ENCODE measurements around the gene FEM1B.

FEM1B gene

GRCh38 chr15:68289057-68289456 is 11.5 kb downstream of the FEM1B start:
- DNase-seq: no peak
- H3K4me3 ChIP-seq: no peak overlapping the region
- H3K27ac ChIP-seq: no peak overlapping the region
- H3K9me3 ChIP-seq: no peaks in the 10 kb centered on the region
- H3K27me3 ChIP-seq: no peaks in the 10 kb centered on the region
- no peak for TF ChIP-seq CTCF (IDR thresholded peaks at IDR 0.05)
- H3K4me1 ChIP-seq: peaks cover 0 to 83% (median 16%) of the 10 kb centered on the region in 4 donors
- intact Hi-C loops (cut with DNase I; ENCODE audit: low total_unique reads): no loop called here
- H3K36me3 ChIP-seq: peaks cover 29 to 39% (median 36%) of the 10 kb centered on the region in 3 donors

GRCh38 chr15:68289621-68290352 is 12.2 kb downstream of the FEM1B start:
- Histone ChIP-seq H3K27me3 (no peaks in the 10 kb centered on the region), H3K9me3 (no peaks in the 10 kb centered on the region), H3K4me3 (no peak overlapping the region), H3K36me3 (peaks cover 24 to 34% (median 31%) of the 10 kb centered on the region in 3 donors), H3K27ac (no peak overlapping the region), H3K4me1 (peaks cover 0 to 79% (median 16%) of the 10 kb centered on the region in 4 donors)
- intact Hi-C loops (cut with DNase I; ENCODE audit: low total_unique reads): no loop called here
- no peak for TF ChIP-seq CTCF (IDR thresholded peaks at IDR 0.05)
- no peak for DNase-seq

GRCh38 chr15:68290715-68291114 is 13.2 kb downstream of the FEM1B start:
- no peaks in the 10 kb centered on the region for H3K27me3 ChIP-seq
- peaks cover 0 to 79% (median 17%) of the 10 kb centered on the region in 4 donors for H3K4me1 ChIP-seq
- H3K9me3 ChIP-seq: no peaks in the 10 kb centered on the region
- no peak overlapping the region for H3K27ac ChIP-seq
- H3K4me3 ChIP-seq: no peak overlapping the region
- no peak for DNase-seq
- peaks cover 22 to 28% (median 26%) of the 10 kb centered on the region in 3 donors for H3K36me3 ChIP-seq
- intact Hi-C loops (cut with DNase I; ENCODE audit: low total_unique reads): no loop called here
- TF ChIP-seq CTCF (IDR thresholded peaks at IDR 0.05): no peak

GRCh38 chr15:68292157-68292781 is 14.7 kb downstream of the FEM1B start:
- intact Hi-C loops (cut with DNase I; ENCODE audit: low total_unique reads): no loop called here
- no peak overlapping the region for H3K4me3 ChIP-seq
- H3K9me3 ChIP-seq: no peaks in the 10 kb centered on the region
- peaks cover 0 to 66% (median 14%) of the 10 kb centered on the region in 4 donors for H3K4me1 ChIP-seq
- H3K27me3 ChIP-seq: no peaks in the 10 kb centered on the region
- peak overlapping the region in 1 of 2 donors; percentile 8 for H3K27ac ChIP-seq
- no peak for TF ChIP-seq CTCF (IDR thresholded peaks at IDR 0.05)
- peaks cover 22 to 28% (median 26%) of the 10 kb centered on the region in 3 donors for H3K36me3 ChIP-seq
- no peak for DNase-seq

- Histone ChIP-seq H3K4me1 (peaks cover 0 to 59% (median 12%) of the 10 kb centered on the region in 4 donors), H3K27me3 (no peaks in the 10 kb centered on the region), H3K9me3 (no peaks in the 10 kb centered on the region), H3K36me3 (peaks cover 22 to 28% (median 26%) of the 10 kb centered on the region in 3 donors), H3K27ac (no peak overlapping the region), H3K4me3 (no peak overlapping the region)
- DNase-seq: no peak
- no peak for TF ChIP-seq CTCF (IDR thresholded peaks at IDR 0.05)
- intact Hi-C loops (cut with DNase I; ENCODE audit: low total_unique reads): no loop called here
These were observed 15.4 kb downstream of the FEM1B start for GRCh38 chr15:68292967-68293366.
